Astrocyte of the cerebellum (primary cell): Measurements from ENCODE around the gene PEX10.
A peak's percentile ranks its signal among the peaks of the same experiment; 100 is the strongest.
"Not testable (repeated sequence)": the region's sequence is repeated elsewhere in the genome, so short reads cannot be mapped to it uniquely, and the experiment has no call there.

Experiments used
- DNase-seq: peaks from one replicate; pipeline ENCODE4 v3.0.0-alpha.2; 2011; ENCODE audit warnings: low read depth
- H3K4me3 ChIP-seq: 2 replicates; pipeline ENCODE4 v1.5.1; 2011; ENCODE audit warnings: mild to moderate bottlenecking, low read depth, low read length, moderate library complexity
- CTCF ChIP-seq: IDR thresholded peaks from 2 replicates; pipeline ENCODE4 v1.5.1; 2012; ENCODE audit warnings: low read length, low read depth, moderate library complexity, mild to moderate bottlenecking; ENCODE audit errors: missing control alignments
- in situ Hi-C: cut with HindIII; loops from 2 replicates; pipeline ENCODE4 v1.10.0; 2017; ENCODE audit warnings: low sequenced_read_pairs

PEX10 gene

GRCh38 chr1:2444138-2444591 lies 31.8 kb upstream of the PEX10 start:
- no peak overlapping the region for H3K4me3 ChIP-seq
- no peak for TF ChIP-seq CTCF
- in situ Hi-C loops, result no loop called here
- DNase-seq, result no peak

- in situ Hi-C loops, result no loop called here
- TF ChIP-seq CTCF, result peak; percentile 28
- no peak for DNase-seq
- no peak overlapping the region for H3K4me3 ChIP-seq
These were observed 31.1 kb upstream of the PEX10 start for GRCh38 chr1:2443277-2444137.

- TF ChIP-seq CTCF, result no peak
- no peak overlapping the region for H3K4me3 ChIP-seq
- in situ Hi-C loops, result no loop called here
- no peak for DNase-seq
These were observed 30.3 kb upstream of the PEX10 start for GRCh38 chr1:2442661-2443060.

- in situ Hi-C loops, result no loop called here
- no peak overlapping the region for H3K4me3 ChIP-seq
- no peak for DNase-seq
These were observed 29.4 kb upstream of the PEX10 start for GRCh38 chr1:2441746-2442145.

GRCh38 chr1:2440346-2440745 lies 28.0 kb upstream of the PEX10 start:
- in situ Hi-C loops, H3K4me3 ChIP-seq, DNase-seq: not testable (repeated sequence)

More at GRCh38 chr1:2441746-2442145, 29.4 kb upstream of the PEX10 start:
- no peak for TF ChIP-seq CTCF

- no peak for DNase-seq
- no peak overlapping the region for H3K4me3 ChIP-seq
- TF ChIP-seq CTCF, result no peak
- in situ Hi-C loops, result no loop called here
These were observed 27.0 kb upstream of the PEX10 start for GRCh38 chr1:2439369-2439768.

GRCh38 chr1:2438641-2439040 lies 26.3 kb upstream of the PEX10 start:
- no peak overlapping the region for H3K4me3 ChIP-seq
- in situ Hi-C loops, result no loop called here

More at GRCh38 chr1:2438641-2439040, 26.3 kb upstream of the PEX10 start:
- no peak for TF ChIP-seq CTCF
- DNase-seq, result no peak
